ENCODE data around the gene NABP1. TPM values are rescaled to one million over a fixed set of nuclear protein-coding genes. Genes with fewer than 3 reads are reported as not detected.
A peak's percentile ranks its signal among the peaks of the same experiment; 100 is the strongest.

The NABP1 gene
- total and polyA plus RNA-seq, 10 of the 15 experiments (the other 5 are each of a cell fraction or from before 2014, with no cell fraction given): 22.9 to 65.7 (median 39.9) TPM

DNA sequence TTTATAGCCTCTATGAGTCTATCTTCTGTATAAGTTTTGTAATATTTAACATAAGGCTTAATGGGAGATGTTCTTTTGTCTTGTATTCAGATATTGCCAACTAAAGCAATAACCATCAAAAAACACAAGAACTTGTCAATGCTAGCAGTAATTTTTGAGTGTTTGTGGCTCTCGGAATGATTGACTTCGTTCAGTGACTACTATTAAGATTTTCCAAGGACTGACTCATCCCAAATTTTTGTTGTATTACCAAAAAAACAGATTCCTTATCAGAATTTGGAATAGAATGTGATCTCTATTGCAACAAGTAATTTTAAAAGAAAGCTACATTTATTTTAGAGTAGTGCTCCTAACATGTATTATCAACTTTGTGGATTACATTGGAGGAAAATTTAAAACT lies 8.1 kb downstream of the NABP1 start (continued):
- TF ChIP-seq EZH2 (IDR thresholded peaks at IDR 0.05; ENCODE audit: borderline replicate concordance, control insufficient read depth, low read depth, low read length): no peak
- TF ChIP-seq, protein P1, sequence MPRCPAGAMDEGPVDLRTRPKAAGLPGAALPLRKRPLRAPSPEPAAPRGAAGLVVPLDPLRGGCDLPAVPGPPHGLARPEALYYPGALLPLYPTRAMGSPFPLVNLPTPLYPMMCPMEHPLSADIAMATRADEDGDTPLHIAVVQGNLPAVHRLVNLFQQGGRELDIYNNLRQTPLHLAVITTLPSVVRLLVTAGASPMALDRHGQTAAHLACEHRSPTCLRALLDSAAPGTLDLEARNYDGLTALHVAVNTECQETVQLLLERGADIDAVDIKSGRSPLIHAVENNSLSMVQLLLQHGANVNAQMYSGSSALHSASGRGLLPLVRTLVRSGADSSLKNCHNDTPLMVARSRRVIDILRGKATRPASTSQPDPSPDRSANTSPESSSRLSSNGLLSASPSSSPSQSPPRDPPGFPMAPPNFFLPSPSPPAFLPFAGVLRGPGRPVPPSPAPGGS (IDR thresholded peaks at IDR 0.05; ENCODE audit: borderline replicate concordance, insufficient read depth, low read depth, low read length, poor library complexity, severe bottlenecking): no peak
- no peak for TF ChIP-seq SREBF2 (IDR thresholded peaks at IDR 0.05; ENCODE audit: low read length)
- TF ChIP-seq ESRRA (IDR thresholded peaks at IDR 0.05; ENCODE audit: low read length): no peak

DNA sequence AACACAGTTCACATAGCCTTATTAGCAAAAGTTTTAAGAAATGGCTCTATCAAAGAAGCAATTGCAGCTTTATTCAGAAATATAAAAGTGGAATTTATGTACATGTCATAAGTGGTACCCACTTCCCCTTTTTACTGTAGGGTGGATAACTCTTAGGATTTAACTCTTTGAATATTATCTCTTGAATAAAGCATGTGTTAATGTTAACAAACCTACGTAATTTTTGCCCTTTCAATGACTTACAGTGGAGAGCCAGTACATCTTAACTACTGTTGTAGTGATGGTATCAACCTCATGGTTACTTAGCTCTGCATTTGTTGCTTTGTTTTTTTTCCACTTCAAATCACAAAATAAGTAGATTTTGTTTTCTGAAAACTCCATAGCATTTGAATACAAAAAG lies 8.8 kb downstream of the NABP1 start:
- Histone ChIP-seq H3K4me3 (no peak overlapping the region), H3K27ac (ENCODE audit: control insufficient read depth, insufficient read depth) (no peak overlapping the region), H2AFZ (ENCODE audit: control insufficient read depth, low read depth, low read length) (no peak overlapping the region), H3K79me2 (ENCODE audit: control insufficient read depth, insufficient read depth, low read length) (peaks cover 11% of the 10 kb centered on the region), H3K27me3 (replicated peaks in 1 of 2; ENCODE audit: control insufficient read depth in 2 of 2, insufficient read depth in 2 of 2, low read length in 1 of 2) (no peaks in the 10 kb centered on the region), H3K4me2 (ENCODE audit: control insufficient read depth, insufficient read depth) (no peak overlapping the region), H3K4me1 (ENCODE audit: control insufficient read depth, insufficient read depth, low read length) (no peaks in the 10 kb centered on the region), H4K20me1 (ENCODE audit: control insufficient read depth, insufficient read depth) (no peaks in the 10 kb centered on the region), H3K9ac (ENCODE audit: control insufficient read depth, insufficient read depth, low read length) (no peak overlapping the region), H3K9me3 (replicated peaks; ENCODE audit: control insufficient read depth, insufficient read depth, low read length) (no peaks in the 10 kb centered on the region), H3K36me3 (ENCODE audit: control insufficient read depth in 2 of 2, insufficient read depth in 2 of 2, low read length in 1 of 2) (peaks cover 6 to 35% of the 10 kb centered on the region in 2 experiments)
- intact Hi-C loops (cut with micrococcal nuclease; ENCODE audit: unreplicated experiment) (no loop called here), in situ Hi-C loops (cut with MboI) (no loop called here)
- no TSS peak for BruUV-seq (replicated peaks)
- peak; percentile 3; the same call in 2 of the 3 replicates for ATAC-seq
- peak; percentile 86 for TF ChIP-seq SPI1 (IDR thresholded peaks at IDR 0.05; ENCODE audit: borderline replicate concordance, insufficient read depth, low read depth, low read length)
- TF ChIP-seq SMAD1 (IDR thresholded peaks at IDR 0.05; ENCODE audit: low read depth, partially characterized antibody): no peak
- no peak for TF ChIP-seq IRF4 (IDR thresholded peaks at IDR 0.05; ENCODE audit: low read depth, low read length)
- ChIA-PET SMC1A (ENCODE audit: uncharacterized antibody, unreplicated experiment) (interaction anchor here (0.7 to 1.8 kb wide), 9 partner anchors 10 to 126 kb away, joined by 3 to 17 read pairs (median 3); partner anchors contain the start of gene NABP1), POLR2A (no interaction called here), RAD21 (ENCODE audit: unreplicated experiment) (interaction anchor here (0.6 to 1.3 kb wide), 5 partner anchors 11 to 476 kb away, joined by 3 to 4 read pairs (median 3); no protein-coding TSS in a partner anchor), CTCF (interaction anchor here (0.5 to 2.9 kb wide), 5 partner anchors 17 to 120 kb away, joined by 3 to 18 read pairs (median 4); no protein-coding TSS in a partner anchor)
- DNase-seq (ENCODE audit: low read depth, low spot score): no peak
- WGBS (ENCODE audit: insufficient coverage, insufficient replicate concordance, low lambda C conversion rate, missing lambda C conversion rate): 95% methylated on average over 1 of the region's 1 CpG
- FAIRE-seq: no peak
